Skeletal muscle satellite cell (primary cell): ENCODE measurements around the gene A1BG.
A peak's percentile ranks its signal among the peaks of the same experiment; 100 is the strongest.

Experiments
- H3K27me3 ChIP-seq: 2 replicates; pipeline ENCODE4 v1.7.0; 2013; ENCODE audit warnings: low read length; ENCODE audit not compliant: control insufficient read depth, insufficient read depth
- H3K36me3 ChIP-seq: 2 replicates; pipeline ENCODE4 v1.7.0; 2013; ENCODE audit warnings: mild to moderate bottlenecking, control low read depth, low read length; ENCODE audit not compliant: insufficient read depth
- H3K4me1 ChIP-seq: 2 replicates; pipeline ENCODE4 v1.7.0; 2013; ENCODE audit warnings: low read length; ENCODE audit not compliant: control insufficient read depth, insufficient read depth
- H3K4me2 ChIP-seq: 2 replicates; pipeline ENCODE4 v1.7.0; 2013; ENCODE audit warnings: mild to moderate bottlenecking, low read length
- H3K4me3 ChIP-seq: 2 replicates; pipeline ENCODE4 v1.7.0; 2013; ENCODE audit warnings: low read length
- H3K9ac ChIP-seq: 2 replicates; pipeline ENCODE4 v1.7.0; 2013; ENCODE audit warnings: mild to moderate bottlenecking, low read depth, low read length, moderate library complexity
- H3K9me3 ChIP-seq: replicated peaks from 2 replicates; pipeline ENCODE4 v1.7.0; 2013; ENCODE audit warnings: mild to moderate bottlenecking, control low read depth, low read length

Gene A1BG

GRCh38 chr19:58395220-58395978 is 42.1 kb upstream of the A1BG start, which contains the start of gene RNF225:
Gene RNF225 (plus strand): TSS chr19:58395656. CDS start chr19:58396090, 434 bp downstream.
- Histone ChIP-seq H3K9me3 (no peaks in the 10 kb centered on the region), H3K36me3 (peaks cover 45% of the 10 kb centered on the region), H3K27me3 (no peaks in the 10 kb centered on the region), H3K4me3 (no peak within 1 kb of the TSS), H3K4me2 (peak within 1 kb of the TSS; percentile 25), H3K4me1 (peaks cover 6% of the 10 kb centered on the region), H3K9ac (no peak within 1 kb of the TSS)

- H3K36me3 ChIP-seq: peaks cover 45% of the 10 kb centered on the region
These were observed 41.5 kb upstream of the A1BG start for GRCh38 chr19:58394821-58395219.

GRCh38 chr19:58393725-58394033 is 40.4 kb upstream of the A1BG start:
- H3K27me3 ChIP-seq: no peaks in the 10 kb centered on the region
- no peaks in the 10 kb centered on the region for H3K9me3 ChIP-seq
- H3K4me1 ChIP-seq: peaks cover 7% of the 10 kb centered on the region
- H3K4me2 ChIP-seq: no peak overlapping the region
- peaks cover 52% of the 10 kb centered on the region for H3K36me3 ChIP-seq
- no peak overlapping the region for H3K4me3 ChIP-seq
- H3K9ac ChIP-seq: no peak overlapping the region

More at GRCh38 chr19:58394821-58395219, 41.5 kb upstream of the A1BG start:
- Histone ChIP-seq H3K27me3 (no peaks in the 10 kb centered on the region), H3K4me2 (no peak overlapping the region), H3K4me3 (no peak overlapping the region), H3K4me1 (peaks cover 3% of the 10 kb centered on the region), H3K9ac (no peak overlapping the region), H3K9me3 (no peaks in the 10 kb centered on the region)

GRCh38 chr19:58392945-58393724 is 39.8 kb upstream of the A1BG start:
- Histone ChIP-seq H3K36me3 (peaks cover 57% of the 10 kb centered on the region), H3K27me3 (no peaks in the 10 kb centered on the region), H3K9me3 (no peaks in the 10 kb centered on the region), H3K4me2 (no peak overlapping the region), H3K9ac (no peak overlapping the region), H3K4me1 (peaks cover 10% of the 10 kb centered on the region), H3K4me3 (no peak overlapping the region)

GRCh38 chr19:58388175-58388526 is 34.9 kb upstream of the A1BG start:
- peak overlapping the region; percentile 89 for H3K4me3 ChIP-seq
- H3K4me1 ChIP-seq: peaks cover 25% of the 10 kb centered on the region
- H3K27me3 ChIP-seq: no peaks in the 10 kb centered on the region
- peak overlapping the region; percentile 100 for H3K4me2 ChIP-seq
- H3K9me3 ChIP-seq: no peaks in the 10 kb centered on the region
- H3K9ac ChIP-seq: peak overlapping the region; percentile 99
- H3K36me3 ChIP-seq: peaks cover 38% of the 10 kb centered on the region

- Histone ChIP-seq H3K27me3 (no peaks in the 10 kb centered on the region), H3K4me2 (peak overlapping the region; percentile 100), H3K4me1 (peaks cover 25% of the 10 kb centered on the region), H3K36me3 (peaks cover 32% of the 10 kb centered on the region), H3K4me3 (peak overlapping the region; percentile 89), H3K9me3 (no peaks in the 10 kb centered on the region), H3K9ac (peak overlapping the region; percentile 99)
These were observed 34.3 kb upstream of the A1BG start for GRCh38 chr19:58387338-58388174.

GRCh38 chr19:58386576-58387337 is 33.5 kb upstream of the A1BG start, which contains the start of gene RPS5:
Gene RPS5 (plus strand): TSS chr19:58387269. CDS start chr19:58388138, 869 bp downstream.
- Histone ChIP-seq H3K4me2 (peak within 1 kb of the TSS; percentile 100), H3K9ac (peak within 1 kb of the TSS; percentile 99), H3K36me3 (peaks cover 26% of the 10 kb centered on the region), H3K4me1 (peaks cover 29% of the 10 kb centered on the region), H3K27me3 (no peaks in the 10 kb centered on the region), H3K4me3 (peak within 1 kb of the TSS; percentile 89), H3K9me3 (no peaks in the 10 kb centered on the region)

- Histone ChIP-seq H3K9me3 (no peaks in the 10 kb centered on the region), H3K36me3 (peaks cover 21% of the 10 kb centered on the region), H3K4me3 (peak overlapping the region; percentile 89), H3K9ac (peak overlapping the region; percentile 99), H3K4me1 (peaks cover 30% of the 10 kb centered on the region), H3K4me2 (peak overlapping the region; percentile 100), H3K27me3 (no peaks in the 10 kb centered on the region)
These were observed 32.7 kb upstream of the A1BG start for GRCh38 chr19:58385891-58386575.

GRCh38 chr19:58385313-58385890 is 32.1 kb upstream of the A1BG start:
- Histone ChIP-seq H3K27me3 (no peaks in the 10 kb centered on the region), H3K4me2 (peak overlapping the region; percentile 100), H3K9ac (peak overlapping the region; percentile 99), H3K36me3 (peaks cover 16% of the 10 kb centered on the region), H3K9me3 (no peaks in the 10 kb centered on the region), H3K4me1 (peaks cover 30% of the 10 kb centered on the region), H3K4me3 (peak overlapping the region; percentile 89)

GRCh38 chr19:58382997-58383603 is 29.8 kb upstream of the A1BG start:
- Histone ChIP-seq H3K9ac (no peak overlapping the region), H3K4me3 (no peak overlapping the region), H3K9me3 (no peaks in the 10 kb centered on the region), H3K4me2 (no peak overlapping the region), H3K27me3 (no peaks in the 10 kb centered on the region), H3K4me1 (peaks cover 32% of the 10 kb centered on the region), H3K36me3 (peaks cover 3% of the 10 kb centered on the region)
